Rectal smooth muscle tissue (tissue), 1 donor: ENCODE data around the gene CCDC184.

Experiments
- H3K27ac ChIP-seq: one replicate; pipeline ENCODE4 v1.7.0; 2013; ENCODE audit warnings: low read depth, low read length, inconsistent platforms
- H3K27me3 ChIP-seq: one replicate; pipeline ENCODE4 v1.7.0; 2013; ENCODE audit warnings: low read length; ENCODE audit not compliant: control insufficient read depth, insufficient read depth
- H3K36me3 ChIP-seq: one replicate; pipeline ENCODE4 v1.7.0; 2013; ENCODE audit warnings: low read length; ENCODE audit not compliant: control insufficient read depth, insufficient read depth
- H3K4me1 ChIP-seq: one replicate; pipeline ENCODE4 v1.7.0; 2013; ENCODE audit warnings: low read length; ENCODE audit not compliant: control insufficient read depth, insufficient read depth
- H3K4me3 ChIP-seq: one replicate; pipeline ENCODE4 v1.7.0; 2013; ENCODE audit warnings: low read length
- H3K9ac ChIP-seq: one replicate; pipeline ENCODE4 v1.7.0; 2013; ENCODE audit warnings: low read length

Gene CCDC184

GRCh38 chr12:48183876-48184548 is 568 bp downstream of the CCDC184 start:
- no peak overlapping the region for H3K27ac ChIP-seq
- no peaks in the 10 kb centered on the region for H3K4me1 ChIP-seq
- peaks cover 12% of the 10 kb centered on the region for H3K27me3 ChIP-seq
- no peak overlapping the region for H3K9ac ChIP-seq
- H3K36me3 ChIP-seq, result no peaks in the 10 kb centered on the region
- H3K4me3 ChIP-seq, result peak overlapping the region; percentile 73

- Histone ChIP-seq H3K4me3 (peak overlapping the region; percentile 50), H3K27me3 (peaks cover 12% of the 10 kb centered on the region), H3K4me1 (no peaks in the 10 kb centered on the region), H3K27ac (no peak overlapping the region), H3K36me3 (no peaks in the 10 kb centered on the region), H3K9ac (no peak overlapping the region)
Observed at GRCh38 chr12:48184549-48184922, 1.1 kb downstream of the CCDC184 start.

DNA sequence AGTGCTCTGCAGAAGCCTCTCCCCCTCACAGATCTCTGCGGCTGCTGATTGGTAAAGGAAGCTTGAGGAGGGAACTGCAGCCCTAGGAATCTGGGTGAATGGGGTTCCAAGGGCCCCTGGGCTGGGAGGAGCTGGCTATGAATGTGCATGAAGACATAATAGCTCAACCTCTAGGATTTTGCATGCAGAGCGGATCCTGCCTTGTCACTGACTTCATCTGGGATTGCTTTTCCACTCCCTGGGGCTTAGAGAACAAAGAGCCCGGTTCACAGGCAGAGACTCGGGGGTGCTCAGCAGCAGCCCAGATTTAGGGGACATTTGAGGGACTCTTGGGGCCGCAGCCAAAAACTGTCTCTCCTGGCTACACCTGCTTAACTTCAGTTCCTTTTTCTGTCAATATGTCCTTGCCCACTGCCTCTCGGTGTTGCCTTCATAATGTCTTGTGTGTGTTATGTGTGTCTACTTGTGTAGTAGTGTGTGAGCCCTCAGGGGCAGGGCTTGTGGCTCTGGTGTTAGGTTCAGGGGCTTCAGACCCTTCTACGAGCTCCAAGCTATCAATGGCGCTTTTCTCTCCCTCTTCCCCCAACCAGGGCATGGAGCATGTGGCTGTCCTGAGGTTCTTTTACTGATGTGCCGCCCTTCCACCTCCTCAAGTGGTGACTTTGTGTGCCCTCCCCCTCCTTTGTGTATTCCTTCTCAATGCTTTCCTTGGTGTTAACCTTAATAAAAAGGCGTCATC is 1.9 kb downstream of the CCDC184 start:
- Histone ChIP-seq H3K4me1 (no peaks in the 10 kb centered on the region), H3K4me3 (no peak overlapping the region), H3K27ac (no peak overlapping the region), H3K27me3 (peaks cover 12% of the 10 kb centered on the region), H3K36me3 (no peaks in the 10 kb centered on the region), H3K9ac (no peak overlapping the region)

GRCh38 chr12:48187916-48188695 is 4.7 kb downstream of the CCDC184 start:
- H3K36me3 ChIP-seq, result no peaks in the 10 kb centered on the region
- no peak overlapping the region for H3K9ac ChIP-seq
- H3K4me1 ChIP-seq, result no peaks in the 10 kb centered on the region
- H3K27me3 ChIP-seq, result peaks cover 7% of the 10 kb centered on the region
- no peak overlapping the region for H3K4me3 ChIP-seq
- no peak overlapping the region for H3K27ac ChIP-seq

GRCh38 chr12:48189331-48190125 is 6.1 kb downstream of the CCDC184 start:
- no peak overlapping the region for H3K9ac ChIP-seq

DNA sequence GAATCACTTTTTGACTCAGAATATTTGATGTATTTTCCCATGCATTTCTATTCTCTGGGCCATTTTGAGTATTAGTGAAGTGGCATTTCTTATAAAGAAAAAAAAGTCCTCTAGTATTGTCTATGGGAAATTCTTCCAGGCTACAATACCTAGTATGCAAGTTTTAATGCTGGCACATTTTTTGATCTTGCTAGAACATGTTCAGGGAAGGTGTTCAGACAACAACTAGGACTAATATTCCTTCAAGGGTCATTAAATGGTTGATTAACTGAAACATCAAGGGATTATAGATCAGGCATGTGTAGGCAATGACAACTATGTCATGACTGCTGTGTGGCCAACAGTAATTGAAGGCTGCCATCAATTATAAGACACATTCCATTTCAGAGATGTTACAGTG is 7.7 kb downstream of the CCDC184 start:
- no peak overlapping the region for H3K27ac ChIP-seq
- no peaks in the 10 kb centered on the region for H3K4me1 ChIP-seq
- H3K36me3 ChIP-seq, result no peaks in the 10 kb centered on the region
- H3K4me3 ChIP-seq, result no peak overlapping the region
- no peak overlapping the region for H3K9ac ChIP-seq
- no peaks in the 10 kb centered on the region for H3K27me3 ChIP-seq

More at GRCh38 chr12:48189331-48190125, 6.1 kb downstream of the CCDC184 start:
- no peak overlapping the region for H3K27ac ChIP-seq
- H3K4me1 ChIP-seq, result no peaks in the 10 kb centered on the region
- H3K36me3 ChIP-seq, result no peaks in the 10 kb centered on the region
- H3K4me3 ChIP-seq, result no peak overlapping the region
- peaks cover 2% of the 10 kb centered on the region for H3K27me3 ChIP-seq

- Histone ChIP-seq H3K4me3 (no peak overlapping the region), H3K36me3 (no peaks in the 10 kb centered on the region), H3K27me3 (no peaks in the 10 kb centered on the region), H3K4me1 (no peaks in the 10 kb centered on the region), H3K27ac (no peak overlapping the region), H3K9ac (no peak overlapping the region)
Observed at GRCh38 chr12:48192861-48193260, 9.4 kb downstream of the CCDC184 start.

GRCh38 chr12:48193623-48194022 is 10.2 kb downstream of the CCDC184 start:
- H3K9ac ChIP-seq, result no peak overlapping the region
- H3K27ac ChIP-seq, result no peak overlapping the region
- no peaks in the 10 kb centered on the region for H3K27me3 ChIP-seq
- H3K4me3 ChIP-seq, result no peak overlapping the region
- H3K36me3 ChIP-seq, result no peaks in the 10 kb centered on the region
- H3K4me1 ChIP-seq, result no peaks in the 10 kb centered on the region

DNA sequence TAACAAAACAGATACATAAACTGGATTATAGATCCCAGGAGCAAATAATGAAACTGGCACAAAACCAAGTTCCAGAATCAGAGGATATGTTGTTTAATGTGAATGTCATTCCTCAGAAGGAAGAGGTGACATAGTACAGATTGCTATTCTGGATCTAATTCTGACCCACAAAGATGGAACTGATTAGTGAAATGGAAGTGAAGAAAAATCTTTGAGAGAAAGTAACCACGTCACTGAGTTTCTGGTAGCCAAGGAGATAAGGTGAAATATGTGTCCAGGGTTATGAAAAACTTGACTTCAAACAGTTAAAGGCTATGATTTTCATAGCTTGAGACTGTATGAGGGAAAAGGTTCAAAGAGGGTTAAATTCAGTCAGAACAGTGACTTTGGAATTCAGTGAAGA is 11.4 kb downstream of the CCDC184 start:
- Histone ChIP-seq H3K27me3 (no peaks in the 10 kb centered on the region), H3K36me3 (no peaks in the 10 kb centered on the region), H3K4me1 (peaks cover 6% of the 10 kb centered on the region), H3K27ac (no peak overlapping the region), H3K4me3 (no peak overlapping the region), H3K9ac (no peak overlapping the region)

- H3K9ac ChIP-seq, result peak overlapping the region; percentile 58
- no peaks in the 10 kb centered on the region for H3K36me3 ChIP-seq
- peaks cover 6% of the 10 kb centered on the region for H3K4me1 ChIP-seq
- H3K27ac ChIP-seq, result peak overlapping the region; percentile 99
- H3K27me3 ChIP-seq, result no peaks in the 10 kb centered on the region
- peak overlapping the region; percentile 97 for H3K4me3 ChIP-seq
Observed at GRCh38 chr12:48197549-48197970, 14.1 kb downstream of the CCDC184 start.

DNA sequence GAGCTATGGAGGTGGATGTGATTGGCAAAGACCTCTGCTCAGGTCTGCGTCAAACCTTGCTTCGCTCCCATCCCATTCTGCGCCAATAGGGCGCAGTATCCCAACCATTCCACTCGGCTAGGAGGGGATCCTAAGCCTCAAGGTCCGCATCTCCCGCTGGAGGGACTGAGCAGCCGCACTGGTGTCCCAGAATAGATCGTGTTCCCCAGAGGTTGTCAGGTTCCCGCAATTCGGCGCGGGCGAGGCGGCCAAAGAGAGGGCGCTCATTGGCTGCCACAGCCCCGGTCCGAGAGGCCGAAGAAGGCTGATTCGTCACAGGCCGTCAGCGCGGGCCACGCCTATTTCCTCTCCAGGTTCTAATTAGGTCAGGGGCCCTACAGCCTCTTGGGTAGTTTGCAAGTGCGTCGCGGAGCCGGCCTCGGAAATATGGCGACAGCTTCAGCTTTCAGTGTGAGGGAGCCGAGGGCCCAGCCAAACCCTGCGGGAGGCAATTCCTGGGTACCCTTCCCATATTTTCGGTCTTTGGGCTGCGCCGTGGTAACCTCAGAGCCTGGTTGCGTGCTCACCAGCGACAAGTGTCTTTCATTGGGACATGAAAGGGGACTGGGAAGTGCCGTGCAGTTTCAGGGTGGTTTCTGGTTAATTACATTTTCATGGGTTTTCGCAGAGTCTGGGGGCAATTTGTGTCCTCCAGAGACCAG is 14.7 kb downstream of the CCDC184 start:
- peak overlapping the region; percentile 99 for H3K27ac ChIP-seq
- H3K4me3 ChIP-seq, result peak overlapping the region; percentile 97
- H3K36me3 ChIP-seq, result no peaks in the 10 kb centered on the region
- peak overlapping the region; percentile 98 for H3K9ac ChIP-seq
- peaks cover 6% of the 10 kb centered on the region for H3K4me1 ChIP-seq
- H3K27me3 ChIP-seq, result no peaks in the 10 kb centered on the region
